Ramos (cell line): ENCODE results near the gene TNNT2.

ENCODE experiments used
- in situ Hi-C: fragments of 300-500 bp; cut with MboI; formaldehyde crosslinking; loops from one replicate; pipeline ENCODE4 v1.14.3; 2022; ENCODE audit warnings: low sequenced_read_pairs; ENCODE audit not compliant: unreplicated experiment

TNNT2 gene

DNA sequence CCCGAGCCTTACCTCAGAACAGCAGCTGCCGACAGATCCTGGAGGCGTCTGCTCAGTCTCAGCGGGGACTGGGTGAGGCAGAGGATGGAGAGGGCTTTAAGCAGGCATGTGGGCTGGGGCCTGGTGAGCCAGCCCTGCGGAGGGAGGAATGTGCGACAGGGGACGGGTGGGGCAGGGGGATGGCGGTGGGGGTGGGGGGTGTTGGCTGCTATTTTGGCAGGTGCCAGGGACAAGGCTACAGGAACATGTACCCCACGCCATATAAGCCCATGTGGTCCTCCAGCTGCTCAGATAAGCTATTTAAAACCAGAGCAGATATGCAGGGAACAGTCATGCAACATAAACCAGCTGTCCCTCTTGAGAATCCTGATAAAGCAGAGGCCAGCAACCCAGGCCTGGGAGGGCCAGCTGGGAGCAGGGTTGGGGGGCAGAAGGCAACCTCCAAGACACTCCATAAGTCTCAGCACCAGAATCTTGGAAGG, at the start of gene TNNT2:
Gene TNNT2 (minus strand): TSS at position 70 of the 482 bp plus-strand sequence. CDS start 4,426 bp downstream, outside the sequence.
- in situ Hi-C loops, result no loop called here

DNA sequence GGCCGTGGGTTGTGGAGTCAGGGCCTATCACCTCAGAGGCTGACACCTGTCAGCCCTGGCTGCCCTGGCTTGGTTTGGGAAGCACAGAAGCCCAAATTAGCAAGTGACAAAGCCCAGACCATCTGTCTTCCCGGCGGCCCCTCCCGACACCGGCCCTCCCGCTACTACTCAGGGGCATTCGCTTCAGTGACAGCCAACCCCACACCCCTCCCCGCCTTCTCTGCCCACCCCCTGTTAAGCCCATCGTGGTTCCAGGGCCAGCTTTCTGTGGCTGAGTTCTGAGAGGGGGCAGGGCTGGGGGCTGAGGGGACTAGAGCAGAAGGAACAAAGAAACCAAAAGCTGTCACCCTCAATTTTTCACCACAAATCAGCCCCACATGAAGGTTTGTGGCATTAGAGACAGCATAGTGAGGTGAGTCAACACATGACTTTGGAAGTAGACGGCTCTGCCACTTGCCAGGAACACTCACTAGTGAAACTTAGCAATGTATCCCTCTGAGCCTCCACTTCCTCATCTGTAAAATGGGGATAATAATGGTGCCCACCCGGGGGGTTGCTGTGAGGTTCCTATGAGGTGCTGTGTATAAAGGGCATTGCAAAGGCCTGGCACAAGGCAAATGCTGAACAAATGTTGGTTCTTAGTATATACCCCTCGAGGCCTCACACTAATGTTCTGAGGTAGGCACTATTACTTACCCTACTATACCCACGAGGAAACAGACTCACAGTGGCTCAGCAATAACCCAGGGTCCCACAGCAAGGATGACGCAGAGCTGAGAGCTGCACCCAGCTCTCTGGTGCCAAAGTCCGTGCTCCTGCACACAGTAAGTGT, 49.2 kb upstream of the TNNT2 start:
- in situ Hi-C loops, result no loop called here

DNA sequence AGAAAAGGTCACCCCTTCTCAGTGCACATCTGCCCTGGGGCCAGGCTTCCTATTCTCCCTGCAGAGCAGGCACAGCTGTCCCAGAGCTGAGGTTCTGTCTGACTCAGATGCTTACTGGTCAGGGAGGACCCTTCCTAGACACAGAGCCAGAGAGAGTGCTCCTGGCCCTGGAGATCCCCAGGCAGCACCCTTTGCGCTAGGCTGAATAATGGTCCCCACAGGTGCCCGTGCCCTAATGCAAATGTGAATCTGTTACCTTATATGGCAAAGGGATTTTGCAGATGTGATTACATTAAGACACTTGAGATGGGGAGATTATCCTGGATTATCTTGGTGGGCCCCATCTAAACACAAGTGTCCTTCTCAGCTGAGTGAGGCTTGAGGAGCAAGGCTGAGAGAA, 46.7 kb upstream of the TNNT2 start:
- in situ Hi-C loops, result no loop called here

DNA sequence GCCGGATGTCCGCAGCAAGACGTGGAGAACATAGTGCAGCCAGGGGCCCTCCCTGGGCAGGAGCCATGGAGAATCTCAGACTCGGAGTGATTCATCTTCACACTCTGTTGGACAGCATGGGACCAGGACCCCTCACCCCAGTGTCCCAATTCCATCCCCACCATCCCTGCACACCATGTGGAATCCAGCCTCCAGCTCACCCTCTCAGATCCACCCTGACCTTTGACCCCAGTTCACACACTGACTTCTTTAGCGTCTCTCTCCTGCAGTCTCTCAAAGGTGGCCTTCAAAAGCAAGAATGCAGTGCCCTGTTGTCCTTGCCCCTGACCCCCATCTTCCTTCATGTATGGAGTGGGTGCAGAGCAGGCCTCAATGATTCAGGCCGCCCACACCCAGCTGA, 46.2 kb upstream of the TNNT2 start:
- in situ Hi-C loops, result no loop called here

DNA sequence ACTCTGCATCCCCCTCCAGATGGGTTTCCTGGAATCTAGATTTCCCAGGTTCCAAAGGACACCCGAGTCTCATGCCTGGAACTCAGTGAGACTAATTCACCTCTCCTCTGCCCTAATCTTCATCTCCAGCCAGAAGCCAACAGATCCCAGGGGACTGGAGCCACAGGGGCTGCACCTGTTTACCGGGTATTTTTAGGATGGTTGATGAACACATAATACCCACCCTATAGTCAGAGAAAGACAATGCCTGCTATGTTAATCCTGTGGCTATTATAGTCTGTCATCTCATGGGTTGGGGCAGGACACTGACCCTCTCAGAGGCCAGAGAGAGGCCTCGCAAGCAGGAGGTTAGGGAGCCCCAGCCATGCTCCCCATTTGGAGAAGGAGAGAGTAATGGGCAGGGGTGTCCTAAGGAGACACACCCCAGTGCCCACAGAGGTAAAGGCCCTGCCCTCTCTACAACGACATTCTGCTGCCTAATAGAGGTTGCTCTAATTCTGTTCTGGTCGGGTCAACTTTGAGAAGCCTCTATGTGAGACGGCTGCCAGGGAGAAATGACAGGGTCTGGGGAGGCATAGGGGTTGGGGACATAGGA, 45.1 kb upstream of the TNNT2 start:
- in situ Hi-C loops, result no loop called here

DNA sequence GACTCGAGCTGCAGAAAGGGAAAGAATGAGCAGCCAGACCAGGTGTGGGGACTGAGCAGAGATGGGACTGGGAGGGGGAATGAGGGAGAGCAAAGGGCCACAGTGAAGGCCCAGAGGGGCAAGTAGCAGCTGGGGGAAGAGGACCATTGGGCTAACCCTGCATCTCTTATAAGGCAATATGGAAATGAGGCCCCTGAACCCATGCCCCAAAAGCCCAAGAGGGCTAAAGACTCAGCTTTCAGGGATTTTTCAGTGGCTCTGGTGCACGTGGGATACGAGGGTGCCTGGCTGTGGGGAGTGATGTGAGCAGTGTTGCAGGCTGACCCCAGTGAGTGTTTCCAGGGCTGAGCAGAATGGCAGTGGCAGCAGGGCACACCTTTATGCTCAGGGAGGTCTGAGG, 44.5 kb upstream of the TNNT2 start:
- in situ Hi-C loops, result no loop called here

DNA sequence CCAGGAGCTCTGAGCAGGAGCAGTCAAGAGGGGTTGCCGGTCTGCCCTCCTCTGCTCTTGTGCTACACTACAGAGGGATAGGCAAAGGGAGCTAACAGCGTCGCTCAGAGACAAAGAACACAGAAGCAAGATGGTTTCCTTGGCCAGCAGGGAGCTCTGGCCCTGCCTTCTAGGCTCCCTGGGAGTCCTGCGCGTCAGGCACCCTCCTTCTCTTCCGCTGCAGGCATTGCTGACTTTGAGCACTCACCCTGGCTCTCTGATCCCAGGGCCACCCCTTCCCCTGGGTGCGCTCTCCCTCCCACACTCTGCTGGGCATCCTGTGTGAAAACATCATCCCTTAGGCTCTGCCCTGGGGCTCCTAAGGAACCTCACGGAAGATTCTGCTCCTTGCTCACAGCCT, 43.6 kb upstream of the TNNT2 start:
- in situ Hi-C loops, result no loop called here

DNA sequence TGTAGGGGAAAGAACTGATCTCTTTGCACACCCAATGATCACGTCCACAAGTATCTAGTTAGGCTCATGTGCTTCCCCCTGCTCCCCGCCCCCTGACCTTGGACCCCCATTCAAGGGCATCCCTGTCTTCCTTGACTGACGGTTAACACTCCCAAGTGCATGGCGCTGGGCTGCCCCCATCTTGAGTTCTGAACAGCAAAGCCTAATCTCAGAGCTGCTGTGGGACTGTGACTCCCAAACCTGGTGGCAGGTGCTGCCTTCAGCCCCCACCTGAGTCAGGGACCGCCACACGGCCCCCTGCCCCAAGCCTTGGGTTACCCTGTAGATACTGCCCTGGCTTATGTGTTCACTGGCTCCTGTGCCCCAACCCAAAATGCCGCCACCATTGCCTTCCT, 43.1 kb upstream of the TNNT2 start:
- in situ Hi-C loops, result no loop called here

DNA sequence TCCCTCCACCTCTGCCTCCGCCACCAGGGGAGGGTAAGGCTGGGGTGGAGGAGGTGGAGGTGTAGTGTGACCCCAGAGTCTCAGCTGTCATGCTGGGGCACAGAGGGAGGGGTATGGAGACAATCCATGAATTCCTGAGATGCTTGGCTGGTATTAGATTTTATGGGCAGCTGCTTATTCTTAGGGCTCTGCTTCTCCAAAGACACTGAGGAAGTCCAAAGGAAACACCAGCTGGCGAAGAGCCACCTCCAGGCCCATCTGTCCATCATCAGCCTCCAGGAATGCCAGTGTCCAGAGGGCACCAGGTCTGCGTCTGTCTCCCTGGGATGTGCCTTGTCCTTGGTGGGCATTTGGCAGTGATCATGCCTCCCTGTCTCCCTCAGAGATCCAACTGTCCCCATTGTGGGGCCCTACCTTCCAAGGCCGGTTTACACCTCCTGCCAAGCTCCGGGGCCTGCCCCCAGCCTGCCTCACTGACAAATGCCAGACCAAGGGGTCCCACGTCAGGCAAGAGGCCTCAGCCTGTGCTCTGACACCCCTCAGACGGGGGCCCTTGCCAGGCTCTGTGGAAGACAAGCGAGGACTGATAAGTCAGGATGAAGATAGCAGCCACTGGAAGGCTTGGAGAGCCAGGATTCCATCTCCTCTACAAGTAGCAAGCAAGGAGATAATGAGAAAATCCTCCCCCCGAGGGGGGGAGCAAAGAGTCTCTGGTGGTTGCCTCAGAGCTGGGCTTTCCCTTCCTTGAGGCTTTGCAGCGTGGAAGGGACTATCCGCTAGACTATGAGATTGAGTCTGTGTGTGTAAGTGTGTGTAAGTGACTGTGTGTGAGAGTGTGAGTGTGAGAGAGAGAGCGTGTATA, 42.5 kb upstream of the TNNT2 start:
- in situ Hi-C loops, result no loop called here

DNA sequence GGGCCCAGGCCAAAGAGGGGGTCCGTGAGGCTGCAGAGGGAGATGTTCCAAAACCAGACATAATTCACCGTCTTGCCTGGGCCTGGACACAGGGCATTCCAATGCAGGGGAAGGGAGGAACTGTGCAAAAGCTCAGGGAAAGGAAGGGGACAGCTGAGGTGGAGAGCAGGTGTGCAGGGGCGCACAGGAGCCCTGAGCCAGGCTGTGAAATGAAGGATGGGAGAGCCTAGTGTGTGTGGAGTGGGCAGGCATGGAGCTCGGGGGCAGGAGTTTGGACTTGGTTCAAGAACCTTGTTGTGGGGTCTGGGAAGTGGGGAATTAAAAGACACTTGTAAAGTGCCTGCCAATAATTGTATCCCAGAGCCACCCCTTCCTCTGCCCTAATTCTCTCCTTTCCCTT, 41.8 kb upstream of the TNNT2 start:
- in situ Hi-C loops, result no loop called here

DNA sequence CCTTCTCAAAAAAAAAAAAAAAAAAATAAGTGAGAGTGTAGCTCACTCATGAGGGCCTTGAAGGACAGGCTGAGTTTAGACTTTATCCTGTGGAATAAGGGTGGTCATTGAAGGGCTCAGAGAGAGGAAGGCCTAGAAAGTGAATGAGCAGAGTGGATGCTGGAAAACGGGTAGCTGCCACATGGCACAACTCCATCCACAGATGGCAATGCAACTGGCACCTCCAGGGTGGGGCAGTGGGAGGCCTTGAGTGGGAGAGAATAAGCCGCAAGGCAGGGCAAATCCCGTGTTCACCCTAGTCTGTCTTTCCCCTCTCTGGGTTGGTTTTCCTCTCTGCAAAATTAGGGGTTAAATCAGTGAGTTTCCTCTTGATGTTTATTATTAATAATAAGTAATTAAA, 41.0 kb upstream of the TNNT2 start:
- in situ Hi-C loops, result no loop called here

DNA sequence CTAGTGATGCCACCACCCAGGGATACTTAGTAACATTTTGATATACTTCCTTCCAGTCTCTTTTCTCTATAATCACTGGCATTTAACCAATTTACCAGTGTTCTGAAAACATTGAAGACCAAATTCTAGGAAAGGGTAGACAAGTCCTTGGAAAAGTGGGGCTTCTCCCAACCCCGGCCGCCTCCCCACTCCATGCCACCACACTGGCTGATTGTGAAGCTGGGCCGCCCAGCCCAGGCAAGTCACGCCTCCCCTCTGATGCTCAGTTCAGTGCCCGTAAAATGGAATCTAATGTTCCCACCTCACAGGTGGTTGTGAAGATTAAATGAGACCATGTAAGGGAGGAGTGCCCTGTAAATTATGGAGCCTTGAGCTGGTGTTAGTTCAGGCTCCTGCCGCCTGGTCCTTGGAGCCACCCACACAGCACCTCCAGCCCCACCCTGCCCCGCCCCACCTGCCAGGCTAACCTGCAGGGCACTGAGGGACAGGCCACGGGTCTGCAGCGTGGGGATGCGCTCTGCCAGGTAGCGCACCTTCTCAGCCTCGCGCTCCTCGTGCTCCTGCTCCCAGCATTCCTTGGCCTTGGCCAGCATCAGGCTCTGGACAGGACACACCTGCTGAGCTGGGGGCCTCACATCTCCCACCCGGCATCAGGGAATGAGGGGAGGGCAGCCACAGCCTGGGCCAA, 36.7 kb upstream of the TNNT2 start:
- in situ Hi-C loops, result no loop called here

DNA sequence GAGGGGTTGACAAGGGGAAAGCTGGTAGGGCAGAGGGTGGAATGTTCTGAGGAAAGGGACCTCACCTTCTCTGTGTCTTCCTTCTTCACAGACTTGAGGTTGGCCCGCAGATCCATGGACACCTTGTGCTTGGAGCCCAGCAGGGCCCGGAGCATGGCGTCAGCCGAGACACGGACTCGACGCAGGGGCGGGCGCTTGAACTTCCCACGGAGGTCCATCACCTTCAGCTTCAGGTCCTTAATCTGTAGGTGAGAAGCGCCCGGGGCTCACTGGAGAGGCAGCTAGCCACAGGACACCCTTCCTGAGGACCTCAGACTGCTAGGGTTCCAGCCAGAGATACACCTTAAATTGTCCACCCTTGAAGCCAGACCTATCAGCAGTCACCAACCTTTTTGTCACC, 33.8 kb upstream of the TNNT2 start:
- in situ Hi-C loops, result no loop called here

DNA sequence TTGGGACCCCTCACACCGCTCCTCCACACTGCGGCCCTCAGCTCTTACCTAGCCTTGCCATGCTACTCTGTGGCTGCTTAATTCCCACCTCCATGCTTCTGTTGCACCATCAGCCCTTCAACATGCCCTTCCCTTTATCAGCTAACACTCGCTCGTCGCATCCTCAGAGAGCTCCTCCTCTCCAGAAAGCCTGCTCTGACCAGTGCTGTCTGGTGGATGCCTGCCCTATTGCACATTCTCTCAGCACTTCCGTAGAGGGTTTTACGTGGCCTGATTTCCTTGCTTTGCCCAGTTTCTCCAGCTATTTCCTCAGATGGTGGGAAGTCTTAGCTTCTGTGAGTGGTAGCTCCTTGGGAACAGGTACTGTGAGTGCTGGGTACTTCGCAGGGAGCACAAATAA, 32.0 kb upstream of the TNNT2 start:
- in situ Hi-C loops, result no loop called here

DNA sequence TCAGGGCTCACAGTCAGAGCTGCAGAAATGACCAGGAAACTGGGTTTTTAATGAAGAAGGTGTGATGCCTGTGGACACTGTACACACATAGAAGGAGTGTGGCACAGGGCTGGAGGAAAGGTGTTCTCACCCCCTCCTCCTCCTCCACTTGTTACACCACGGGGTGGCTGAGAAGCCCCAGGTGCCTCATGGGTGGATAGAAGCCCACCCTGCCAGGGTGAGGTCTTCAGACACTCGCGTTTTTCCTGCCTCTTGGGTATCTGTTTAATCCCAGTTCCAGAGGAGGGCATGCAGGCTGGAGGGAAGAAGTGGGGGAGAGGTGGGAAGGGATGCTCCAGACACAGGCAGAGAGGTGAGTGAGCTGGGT, 31.3 kb upstream of the TNNT2 start:
- in situ Hi-C loops, result no loop called here

DNA sequence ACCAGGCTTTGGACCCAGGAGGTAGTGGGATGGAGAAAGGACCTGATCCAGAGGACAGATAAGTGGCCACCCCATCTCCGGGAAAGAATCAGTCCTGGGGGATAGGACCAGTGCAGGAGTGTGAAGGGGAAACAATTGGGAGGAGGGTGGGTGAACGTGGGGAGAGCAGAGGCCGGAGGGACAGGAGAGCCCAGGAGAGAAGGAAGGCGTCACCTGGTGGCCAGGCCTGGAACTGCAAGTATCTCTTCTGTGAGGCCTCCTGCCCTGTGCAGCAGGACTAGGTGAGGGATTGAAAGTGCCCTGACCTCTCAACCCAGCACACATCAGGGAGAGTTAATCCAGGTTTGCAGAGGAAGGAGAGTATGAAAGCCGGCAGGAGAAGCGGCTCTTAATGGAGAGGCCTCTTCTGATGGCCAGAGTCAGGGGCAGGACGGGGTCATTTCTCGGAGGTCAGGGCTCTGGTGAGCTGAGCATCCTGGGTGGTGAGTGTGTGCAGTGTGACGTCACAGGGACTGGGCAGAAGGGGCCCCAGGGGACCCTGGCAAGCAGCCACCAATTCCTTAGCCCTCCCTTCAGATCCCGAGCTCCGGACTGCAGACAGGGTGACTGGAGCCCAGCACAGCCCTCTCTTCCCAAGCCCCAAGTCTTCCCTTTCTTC, 30.8 kb upstream of the TNNT2 start:
- in situ Hi-C loops, result no loop called here

DNA sequence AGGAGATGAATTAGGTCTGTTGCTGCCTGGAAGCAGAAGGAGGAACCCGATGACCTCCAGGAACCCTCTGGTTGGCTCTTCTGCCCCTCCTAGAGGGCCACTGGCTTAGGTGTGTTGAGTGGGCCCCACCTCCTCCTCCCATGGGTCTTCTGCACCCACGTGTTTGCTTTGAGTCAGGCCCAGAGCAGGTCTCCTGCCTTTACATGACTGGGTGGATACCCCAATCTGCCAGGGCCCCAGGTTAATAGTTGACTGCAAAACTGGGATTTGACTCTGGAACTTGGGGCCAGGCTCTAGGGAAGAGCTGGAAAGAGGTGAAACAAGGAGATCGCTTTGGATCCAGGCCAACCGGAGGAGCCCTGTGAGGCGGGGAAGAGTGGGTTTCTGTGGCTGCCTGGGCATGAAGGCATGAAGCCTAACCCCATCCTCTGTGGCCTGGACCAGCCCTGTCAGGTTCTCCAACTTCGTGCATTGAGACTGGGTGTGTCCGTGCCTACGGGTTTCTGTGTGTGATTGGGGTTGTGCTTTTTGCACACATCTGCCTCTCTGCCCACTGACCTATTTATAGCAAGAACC, 29.4 kb upstream of the TNNT2 start:
- in situ Hi-C loops, result no loop called here

DNA sequence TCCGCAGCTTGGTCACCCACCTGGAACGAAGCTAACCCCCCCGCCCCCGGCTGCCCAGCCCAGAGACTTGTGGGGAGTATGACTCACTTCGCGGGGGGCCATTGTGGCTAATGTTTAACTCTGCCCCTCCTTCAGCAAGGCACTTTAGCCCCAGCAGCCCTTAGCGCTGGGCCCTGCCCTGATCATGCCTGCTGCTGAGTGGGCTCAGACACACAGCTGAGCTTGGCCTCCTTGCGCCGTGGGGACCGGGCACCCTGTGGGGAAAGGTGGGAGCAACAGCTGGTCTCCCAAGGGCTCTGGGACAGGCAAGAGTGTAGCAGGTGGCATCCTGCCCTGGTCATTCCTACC, 28.0 kb upstream of the TNNT2 start:
- in situ Hi-C loops, result no loop called here

DNA sequence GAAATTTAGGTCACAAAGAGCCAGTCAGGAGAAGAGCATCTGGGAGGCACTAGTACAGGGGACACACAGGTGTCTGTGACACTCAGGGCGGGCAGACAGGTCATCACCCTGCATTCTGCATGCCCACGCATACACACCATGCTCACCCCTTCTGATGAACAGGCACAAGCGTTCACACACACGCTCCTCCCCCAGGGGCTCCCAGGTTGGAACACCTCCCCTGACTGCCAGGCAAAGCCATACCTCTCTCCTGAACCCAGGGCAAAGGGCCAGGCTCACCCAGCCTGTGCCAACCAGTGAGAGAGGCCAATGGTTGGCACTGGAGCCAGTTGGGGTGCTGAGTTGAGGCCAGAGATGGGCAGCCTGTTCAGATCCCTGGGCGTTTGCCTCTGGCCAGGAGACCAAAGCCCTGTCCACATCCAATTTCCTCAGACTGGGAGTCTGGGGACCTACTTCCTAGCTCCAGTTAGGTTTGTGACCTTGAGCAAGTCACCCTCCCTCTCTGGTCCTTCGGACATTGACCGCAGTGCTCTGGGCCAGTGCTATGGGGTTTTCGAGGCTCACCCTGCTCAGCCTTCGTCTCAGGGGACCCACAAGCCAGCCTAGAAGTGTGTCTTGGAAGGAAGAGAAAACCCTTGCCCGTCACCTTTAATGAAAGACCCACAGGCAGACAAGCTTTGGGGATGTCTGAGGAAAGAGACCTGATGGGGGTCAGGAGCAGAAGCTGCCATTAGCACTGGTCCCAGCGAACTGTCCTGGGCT, 27.4 kb upstream of the TNNT2 start:
- in situ Hi-C loops, result no loop called here
